Stimulated activated CD4-positive, alpha-beta T cell treated with anti-CD3 and anti-CD28 coated beads, Interleukin-4, amount 100 ng/mL, for 1 hour (primary cell): Measurements from ENCODE around the gene XPNPEP2.
"Not testable (repeated sequence)": the region's sequence is repeated elsewhere in the genome, so short reads cannot be mapped to it uniquely, and the experiment has no call there.

Source experiments
- DNase-seq: peaks from one replicate; pipeline ENCODE4 v3.0.0-alpha.2; 2020

Gene XPNPEP2

GRCh38 chrX:129721414-129721813 is 17.4 kb upstream of the XPNPEP2 start:
- no peak for DNase-seq

- DNase-seq, result no peak
Observed at GRCh38 chrX:129721870-129722269, 16.9 kb upstream of the XPNPEP2 start.

- DNase-seq, result no peak
Observed at GRCh38 chrX:129723511-129723910, 15.3 kb upstream of the XPNPEP2 start.

- no peak for DNase-seq
Observed at GRCh38 chrX:129724754-129725153, 14.0 kb upstream of the XPNPEP2 start.

- peak; percentile 29 for DNase-seq
Observed at GRCh38 chrX:129726307-129727111, 12.3 kb upstream of the XPNPEP2 start.

GRCh38 chrX:129728061-129728460 is 10.7 kb upstream of the XPNPEP2 start:
- DNase-seq, result no peak

DNA sequence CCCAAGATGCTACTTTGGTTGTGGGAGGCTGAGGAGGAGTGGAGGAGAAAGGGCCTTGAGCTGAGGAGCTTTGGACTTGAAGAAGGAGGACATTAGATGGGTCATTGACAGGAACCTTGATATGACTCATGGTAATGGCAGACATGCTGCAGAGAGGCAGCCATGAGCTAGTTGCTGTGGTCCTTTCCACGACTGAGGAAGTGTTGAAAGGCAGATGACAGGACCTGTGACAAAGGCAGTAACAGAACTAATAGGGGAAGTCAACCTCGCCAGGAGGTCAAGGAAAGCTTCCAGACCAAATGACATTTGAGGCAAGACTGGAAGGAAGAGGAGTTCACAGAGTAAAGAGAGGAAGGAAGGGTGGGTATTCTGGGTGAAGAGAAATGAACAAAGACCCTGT is 7.6 kb upstream of the XPNPEP2 start:
- no peak for DNase-seq

- no peak for DNase-seq
Observed at GRCh38 chrX:129732857-129733256, 5.9 kb upstream of the XPNPEP2 start.

GRCh38 chrX:129733335-129733734 is 5.4 kb upstream of the XPNPEP2 start:
- no peak for DNase-seq

DNA sequence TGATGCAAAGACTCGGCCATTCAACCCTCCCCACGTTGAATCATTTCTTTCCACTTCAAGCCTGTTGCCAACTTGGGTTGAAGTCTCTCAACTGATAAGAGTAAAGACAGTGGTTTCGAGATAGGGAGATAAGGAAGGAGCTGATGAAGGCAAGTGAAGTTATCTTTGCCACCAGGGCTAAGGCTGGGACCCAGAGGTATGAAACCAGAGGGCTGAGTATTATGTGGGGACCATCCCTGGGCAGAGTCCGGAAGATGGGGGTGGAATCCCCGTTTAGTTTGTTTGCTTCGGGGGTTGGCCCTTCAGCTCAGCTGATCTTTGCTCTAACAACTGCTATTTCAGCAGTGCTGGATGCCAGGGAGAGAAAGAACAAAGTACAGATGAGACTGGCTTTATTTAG is 2.3 kb upstream of the XPNPEP2 start:
- no peak for DNase-seq

GRCh38 chrX:129737916-129738315 is 863 bp upstream of the XPNPEP2 start:
- no peak for DNase-seq

DNA sequence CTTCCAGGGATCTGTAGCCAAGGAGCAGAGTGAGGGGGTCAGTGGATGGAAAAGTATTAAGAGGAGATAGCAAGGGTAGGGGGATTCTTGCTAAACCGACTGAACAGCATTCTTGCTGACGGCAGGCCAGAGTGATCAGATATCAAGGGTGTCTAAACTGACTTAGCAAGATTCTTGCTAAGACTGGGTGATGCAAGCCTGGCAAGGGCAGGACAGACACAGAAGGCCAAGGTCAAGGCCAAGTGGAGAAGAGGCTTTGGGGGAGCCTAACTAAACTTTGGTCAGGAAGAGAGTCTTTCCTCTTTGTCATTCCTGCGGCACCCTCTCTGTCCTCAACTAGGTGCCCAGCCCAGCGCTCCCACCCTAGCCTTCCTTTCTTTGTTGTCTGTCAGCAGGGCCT is 799 bp downstream of the XPNPEP2 start:
- DNase-seq, result no peak

DNA sequence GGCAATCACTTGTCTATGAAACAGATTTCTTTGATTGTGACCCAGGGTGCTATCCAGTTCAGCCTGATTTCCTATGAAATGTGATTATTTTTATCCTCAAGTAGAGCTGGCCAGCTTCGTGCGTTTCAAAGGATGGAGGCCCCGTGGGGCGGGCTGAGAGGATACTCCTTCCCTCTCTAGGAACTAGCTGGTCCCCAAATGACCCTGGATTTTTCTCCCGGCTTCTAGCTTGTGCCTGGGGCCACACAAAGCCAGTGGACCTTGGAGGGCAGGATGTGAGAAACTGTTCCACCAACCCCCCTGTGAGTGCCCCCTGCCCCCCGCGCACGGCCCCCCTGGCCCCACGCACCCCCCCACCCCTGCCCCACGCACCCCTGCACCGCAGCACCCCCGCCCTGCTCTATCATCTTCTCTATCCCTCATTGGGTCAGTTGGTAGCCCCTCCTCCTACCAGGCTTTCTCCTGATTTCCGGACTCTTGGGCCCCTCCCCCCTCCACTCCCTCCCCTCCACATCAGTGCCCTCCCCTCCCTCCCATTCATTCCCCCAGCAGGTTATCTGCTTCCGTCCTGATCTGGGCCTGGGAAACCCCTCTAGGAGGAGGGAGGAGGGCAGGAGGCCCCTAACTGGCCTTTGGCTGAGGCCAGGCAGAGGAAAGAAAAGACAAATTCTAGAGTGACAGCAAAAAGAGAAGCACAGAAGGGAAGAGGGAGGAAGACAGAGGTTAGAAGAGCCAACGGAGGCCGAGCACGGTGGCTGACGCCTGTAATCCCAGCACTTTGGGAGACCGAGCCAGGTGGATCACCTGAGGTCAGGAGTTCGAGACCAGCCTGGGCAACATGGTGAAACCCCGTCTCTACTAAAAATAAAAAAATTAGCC is 3.3 kb downstream of the XPNPEP2 start:
- DNase-seq, result no peak

- DNase-seq, result not testable (repeated sequence)
Observed at GRCh38 chrX:129742759-129743152, 4.0 kb downstream of the XPNPEP2 start.

DNA sequence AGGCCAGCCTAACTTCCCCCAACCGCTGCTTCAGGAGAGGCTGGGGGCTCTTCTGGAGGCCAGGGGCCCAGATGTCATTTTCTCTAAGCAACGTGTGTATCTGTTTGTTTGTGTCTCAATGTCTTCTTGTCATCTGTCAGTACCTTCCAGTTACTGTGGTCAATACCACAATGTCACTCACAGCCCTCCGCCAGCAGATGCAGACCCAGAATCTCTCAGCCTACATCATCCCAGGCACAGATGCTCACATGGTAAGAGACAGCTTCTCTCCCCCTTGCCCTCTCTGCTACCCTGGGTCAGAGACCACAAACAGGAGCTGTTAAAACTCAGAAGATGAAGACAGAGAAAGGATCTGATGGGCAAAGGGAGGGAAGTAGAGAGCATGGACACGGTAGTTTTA is 5.0 kb downstream of the XPNPEP2 start:
- DNase-seq, result no peak

GRCh38 chrX:129744861-129745321 is 6.1 kb downstream of the XPNPEP2 start:
- DNase-seq, result no peak

- no peak for DNase-seq
Observed at GRCh38 chrX:129746557-129747470, 8.0 kb downstream of the XPNPEP2 start.

GRCh38 chrX:129747533-129747932 is 8.8 kb downstream of the XPNPEP2 start:
- no peak for DNase-seq

DNA sequence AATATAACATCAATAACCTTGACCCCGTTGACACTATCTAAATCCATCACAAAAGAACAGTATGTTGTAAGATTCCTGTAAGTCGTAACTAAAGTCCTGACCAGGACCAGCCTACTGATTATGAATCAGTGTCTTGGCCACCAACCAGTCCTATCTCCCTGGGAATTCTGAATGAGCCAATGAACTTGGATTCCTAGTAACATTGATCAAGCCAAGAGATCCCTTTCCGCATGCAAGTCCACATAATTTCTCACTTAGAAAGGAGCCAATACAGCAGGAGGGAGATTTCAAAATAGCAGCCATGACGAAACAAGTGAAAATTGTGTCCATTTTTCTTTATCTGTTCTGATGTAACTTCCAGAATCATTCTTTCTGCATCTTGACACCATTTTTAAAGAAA is 9.5 kb downstream of the XPNPEP2 start:
- DNase-seq, result no peak

DNA sequence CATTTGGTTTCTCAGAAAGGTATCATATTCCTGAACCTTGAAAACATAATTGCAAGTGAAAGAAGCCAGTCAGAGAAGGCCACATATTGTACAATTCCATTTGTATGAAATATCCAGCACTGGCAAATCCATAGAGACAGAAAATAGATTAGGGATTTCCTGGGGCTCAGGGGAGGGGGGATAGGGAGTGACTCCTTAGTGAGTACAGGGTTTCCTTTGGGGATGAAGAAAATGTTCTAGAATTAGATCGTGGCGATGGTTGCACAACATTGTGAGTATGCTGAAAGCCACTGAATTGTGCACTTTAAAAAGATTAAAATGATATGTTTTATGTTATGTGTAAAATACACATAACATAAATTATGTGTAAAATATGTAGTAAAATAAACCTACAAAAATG is 10.3 kb downstream of the XPNPEP2 start:
- DNase-seq, result no peak

GRCh38 chrX:129750971-129751370 is 12.2 kb downstream of the XPNPEP2 start:
- no peak for DNase-seq

GRCh38 chrX:129754056-129755024 is 15.6 kb downstream of the XPNPEP2 start:
- no peak for DNase-seq
